MCF 10A (cell line): ENCODE data around the gene GPR108. TPM values are rescaled to one million over a fixed set of nuclear protein-coding genes. Genes with fewer than 3 reads are reported as not detected.

Experiments
- BruUV-seq: library from RNA; stranded (reverse); fragments of 400-500 nt; replicated peaks from 2 replicates; lab custom pipeline; 2021; lab: Mats Ljungman, UMichigan
- CTCF ChIA-PET: fragments of 300-600 bp; sonication (Branson Sonifier 250); formaldehyde crosslinking; extraction: SDS; loops from one replicate; lab custom pipeline; 2021; ENCODE audit warnings: antibody characterized with exemption, inconsistent platforms; lab: Yijun Ruan, JAX
- POLR2A ChIA-PET: fragments of 300-600, 350-650 bp; sonication (Branson Sonifier 250); formaldehyde crosslinking; extraction: SDS; loops from one replicate; lab custom pipeline; 2020; ENCODE audit warnings: antibody characterized with exemption, inconsistent platforms; lab: Yijun Ruan, JAX
- DNase-seq: peaks from one replicate; pipeline ENCODE4 v3.0.0-alpha.2; 2018; ENCODE audit not compliant: unreplicated experiment
- H3K27ac Mint-ChIP-seq: one replicate; pipeline ENCODE4 v1.8.0; 2022; ENCODE audit warnings: mild to moderate bottlenecking, low read depth, mixed read lengths; ENCODE audit not compliant: unreplicated experiment
- H3K27me3 Mint-ChIP-seq: one replicate; pipeline ENCODE4 v1.8.0; 2022; ENCODE audit warnings: mixed read lengths; ENCODE audit not compliant: insufficient read depth, unreplicated experiment
- H3K36me3 Mint-ChIP-seq: one replicate; pipeline ENCODE4 v1.8.0; 2022; ENCODE audit warnings: mild to moderate bottlenecking, moderate library complexity, mixed read lengths; ENCODE audit not compliant: insufficient read depth, unreplicated experiment
- H3K4me1 Mint-ChIP-seq: one replicate; pipeline ENCODE4 v1.8.0; 2022; ENCODE audit warnings: mixed read lengths; ENCODE audit not compliant: insufficient read depth, unreplicated experiment
- H3K4me3 Mint-ChIP-seq: one replicate; pipeline ENCODE4 v1.8.0; 2022; ENCODE audit warnings: mild to moderate bottlenecking, moderate library complexity, mixed read lengths; ENCODE audit not compliant: unreplicated experiment
- H3K9me3 Mint-ChIP-seq: one replicate; pipeline ENCODE4 v1.8.0; 2022; ENCODE audit warnings: mixed read lengths; ENCODE audit not compliant: unreplicated experiment
- CTCF ChIP-seq: fragments of 200-600 bp; IDR thresholded peaks from one replicate; pipeline ENCODE4 v1.8.0; 2022; ENCODE audit warnings: antibody characterized with exemption, mild to moderate bottlenecking; ENCODE audit not compliant: unreplicated experiment
- intact Hi-C: fragments of 100-400 bp; cut with micrococcal nuclease; formaldehyde crosslinking; loops from 2 replicates; pipeline ENCODE4 v1.14.1; 2022
- total RNA-seq: library from RNA; stranded (reverse); gene quantifications from 2 replicates; pipeline ENCODE4 v1.2.3, GENCODE V29; 2022

Gene GPR108
- total RNA-seq, 1 experiment from 2014 or later = 115 TPM

GRCh38 chr19:6768236-6768785, 30.9 kb upstream of the GPR108 start:
- ChIA-PET CTCF (interaction anchor here (0.6 to 1.3 kb wide), 5 partner anchors 12 to 669 kb away, joined by 3 to 4 read pairs (median 3); no protein-coding TSS in a partner anchor), POLR2A (interaction anchor here (0.6 to 4.9 kb wide), 5 partner anchors 13 to 971 kb away, joined by 3 to 88 read pairs (median 25); partner anchors contain the start of genes C3, GPR108 and TRIP10)
- TF ChIP-seq CTCF = no peak
- no peak for DNase-seq
- H3K27me3 Mint-ChIP-seq = no peaks in the 10 kb centered on the region
- peaks cover 11% of the 10 kb centered on the region for H3K36me3 Mint-ChIP-seq
- peaks cover 10% of the 10 kb centered on the region for H3K4me1 Mint-ChIP-seq
- intact Hi-C loops = no loop called here
- H3K4me3 Mint-ChIP-seq = peak overlapping the region; percentile 76
- no peak overlapping the region for H3K27ac Mint-ChIP-seq
- no TSS peak for BruUV-seq
- no peaks in the 10 kb centered on the region for H3K9me3 Mint-ChIP-seq

- Mint-ChIP-seq H3K27ac (peak within 1 kb of the TSS; percentile 74), H3K9me3 (no peaks in the 10 kb centered on the region)
- CTCF ChIA-PET = interaction anchor here (0.9 kb wide), 1 partner anchor 29 kb away, joined by 3 read pairs; no protein-coding TSS in a partner anchor
Measured at GRCh38 chr19:6767357-6768235, 30.2 kb upstream of the GPR108 start, which contains the start of gene SH2D3A. TSS of gene SH2D3A (minus strand) at chr19:6767435. CDS start at chr19:6763748, 3,687 bp downstream.

GRCh38 chr19:6767081-6767356, 29.6 kb upstream of the GPR108 start:
- Mint-ChIP-seq H3K4me1 (peaks cover 10% of the 10 kb centered on the region), H3K27ac (peak overlapping the region; percentile 74), H3K9me3 (no peaks in the 10 kb centered on the region), H3K27me3 (no peaks in the 10 kb centered on the region), H3K36me3 (peaks cover 23% of the 10 kb centered on the region), H3K4me3 (peak overlapping the region; percentile 76)
- TF ChIP-seq CTCF = no peak
- no TSS peak for BruUV-seq
- intact Hi-C loops = loop anchor here (1.0 kb wide), 1 partner anchor 95 kb away; no protein-coding TSS in a partner anchor
- CTCF ChIA-PET = interaction anchor here (1.2 kb wide), 1 partner anchor 10 kb away, joined by 3 read pairs; no protein-coding TSS in a partner anchor
- DNase-seq = peak; percentile 62
- POLR2A ChIA-PET = interaction anchor here (0.6 to 4.9 kb wide), 13 partner anchors 14 to 307 kb away, joined by 3 to 88 read pairs (median 6); partner anchors contain the start of genes C3, GPR108, SLC25A23 and TRIP10

More at GRCh38 chr19:6767357-6768235, 30.2 kb upstream of the GPR108 start, which contains the start of gene SH2D3A:
- BruUV-seq = no TSS peak
- intact Hi-C loops = loop anchor here (1.0 kb wide), 1 partner anchor 95 kb away; no protein-coding TSS in a partner anchor
- Mint-ChIP-seq H3K36me3 (peaks cover 18% of the 10 kb centered on the region), H3K4me3 (peak within 1 kb of the TSS; percentile 76), H3K27me3 (no peaks in the 10 kb centered on the region), H3K4me1 (peaks cover 10% of the 10 kb centered on the region)
- TF ChIP-seq CTCF = no peak
- DNase-seq = peak; percentile 96
- POLR2A ChIA-PET = interaction anchor here (0.6 to 4.9 kb wide), 11 partner anchors 13 to 971 kb away, joined by 3 to 88 read pairs (median 7); partner anchors contain the start of genes C3, GPR108, SLC25A23 and TRIP10
